Panc1 (cell line): ENCODE data around the gene HCRTR1.

Source experiments
- POLR2AphosphoS5 ChIP-seq: IDR thresholded peaks from 2 replicates; pipeline ENCODE4 v1.6.1; 2012; ENCODE audit warnings: mild to moderate bottlenecking, low read depth, low read length, moderate library complexity
- SIN3A ChIP-seq: IDR thresholded peaks from 2 replicates; pipeline ENCODE4 v1.6.1; 2012; ENCODE audit warnings: low read depth, mild to moderate bottlenecking, low read length, moderate library complexity, borderline replicate concordance; ENCODE audit not compliant: insufficient read depth
- TF ChIP-seq, protein P1 (sequence below): fragments of 450-650 bp; IDR thresholded peaks from 2 replicates; pipeline ENCODE4 v1.5.1; 2017; ENCODE audit warnings: mild to moderate bottlenecking

DNA sequence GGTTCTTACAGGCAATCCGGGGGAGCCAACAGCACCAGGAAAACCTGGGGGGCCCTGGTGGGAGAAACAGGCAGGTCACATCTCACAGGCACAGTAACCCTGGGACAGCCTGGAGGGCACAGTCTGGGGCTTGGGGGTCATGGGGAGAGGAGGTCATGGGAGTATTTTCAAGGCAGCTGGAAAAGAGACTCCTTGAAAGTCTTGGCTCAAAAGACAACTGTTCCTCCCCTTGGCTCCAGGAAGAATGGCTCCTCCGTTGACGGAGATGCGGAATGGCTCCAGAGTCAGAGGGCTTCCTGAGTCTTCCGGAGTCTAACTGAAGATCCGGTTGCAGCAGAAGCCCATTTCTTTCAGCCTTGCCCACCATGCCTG lies 53.1 kb downstream of the HCRTR1 start:
- TF ChIP-seq, protein P1, sequence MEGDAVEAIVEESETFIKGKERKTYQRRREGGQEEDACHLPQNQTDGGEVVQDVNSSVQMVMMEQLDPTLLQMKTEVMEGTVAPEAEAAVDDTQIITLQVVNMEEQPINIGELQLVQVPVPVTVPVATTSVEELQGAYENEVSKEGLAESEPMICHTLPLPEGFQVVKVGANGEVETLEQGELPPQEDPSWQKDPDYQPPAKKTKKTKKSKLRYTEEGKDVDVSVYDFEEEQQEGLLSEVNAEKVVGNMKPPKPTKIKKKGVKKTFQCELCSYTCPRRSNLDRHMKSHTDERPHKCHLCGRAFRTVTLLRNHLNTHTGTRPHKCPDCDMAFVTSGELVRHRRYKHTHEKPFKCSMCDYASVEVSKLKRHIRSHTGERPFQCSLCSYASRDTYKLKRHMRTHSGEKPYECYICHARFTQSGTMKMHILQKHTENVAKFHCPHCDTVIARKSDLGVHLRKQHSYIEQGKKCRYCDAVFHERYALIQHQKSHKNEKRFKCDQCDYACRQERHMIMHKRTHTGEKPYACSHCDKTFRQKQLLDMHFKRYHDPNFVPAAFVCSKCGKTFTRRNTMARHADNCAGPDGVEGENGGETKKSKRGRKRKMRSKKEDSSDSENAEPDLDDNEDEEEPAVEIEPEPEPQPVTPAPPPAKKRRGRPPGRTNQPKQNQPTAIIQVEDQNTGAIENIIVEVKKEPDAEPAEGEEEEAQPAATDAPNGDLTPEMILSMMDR = no peak
- TF ChIP-seq SIN3A (no peak), POLR2AphosphoS5 (no peak)
